ENCODE data around the gene FLT1. TPM values are rescaled to one million over a fixed set of nuclear protein-coding genes. Genes with fewer than 3 reads are reported as not detected.

The FLT1 gene
- polyA plus RNA-seq, 1 donor (not counting 4 experiments of a cell fraction or from before 2014, with no cell fraction given) = 0.01 TPM

GRCh38 chr13:28340272-28340793, 154.6 kb downstream of the FLT1 start:
- H3K27me3 ChIP-seq (ENCODE audit: control insufficient read depth, extremely low read depth, insufficient read depth, low read length) = no peaks in the 10 kb centered on the region
- H3K27ac ChIP-seq (ENCODE audit: control insufficient read depth, insufficient read depth, low read length) = no peak overlapping the region
- H3K4me2 ChIP-seq (ENCODE audit: control insufficient read depth, extremely low read depth, insufficient read depth, low read depth, low read length) = no peak overlapping the region
- no peaks in the 10 kb centered on the region for H3K9me3 ChIP-seq (ENCODE audit: control insufficient read depth, low read depth, low read length)
- no peak for TF ChIP-seq CTCF (optimal IDR thresholded peaks at IDR 0.05 in 1 of 3, IDR thresholded peaks at IDR 0.05 in 1 of 3, conservative IDR thresholded peaks at IDR 0.05 in 1 of 3; ENCODE audit: extremely low read depth in 1 of 3, insufficient read depth in 2 of 3, low read length in 3 of 3)
- TF ChIP-seq EZH2 (IDR thresholded peaks at IDR 0.05; ENCODE audit: low read length) = no peak
- FAIRE-seq (no peak), DNase-seq (ENCODE audit: low read depth, low spot score) (no peak)
- no peaks in the 10 kb centered on the region for H3K4me1 ChIP-seq (ENCODE audit: control insufficient read depth, extremely low read depth, insufficient read depth, low read length)
- H3K9me1 ChIP-seq (ENCODE audit: control insufficient read depth, extremely low read depth, insufficient read depth, low read length) = no peaks in the 10 kb centered on the region
- H4K20me1 ChIP-seq (ENCODE audit: control insufficient read depth, extremely low read depth, insufficient read depth, low read length) = no peaks in the 10 kb centered on the region
- H3K9ac ChIP-seq (ENCODE audit: control insufficient read depth, extremely low read depth, insufficient read depth, low read length) = no peak overlapping the region
- H3K4me3 ChIP-seq (ENCODE audit: control insufficient read depth in 2 of 3, extremely low read depth in 1 of 3, insufficient read depth in 2 of 3, low read depth in 1 of 3, low read length in 3 of 3) = no peak overlapping the region
- no peak overlapping the region for H2AFZ ChIP-seq (ENCODE audit: control insufficient read depth, low read length)
- H3K36me3 ChIP-seq (ENCODE audit: control insufficient read depth in 2 of 2, extremely low read depth in 1 of 2, insufficient read depth in 2 of 2, low read length in 2 of 2) = no peaks in the 10 kb centered on the region
- dilution Hi-C loops (cut with MboI; ENCODE audit: extremely low pct_ligation_motif_present, low sequenced_read_pairs) = no loop called here
- no peaks in the 10 kb centered on the region for H3K79me2 ChIP-seq (ENCODE audit: control insufficient read depth, insufficient read depth, low read length)

GRCh38 chr13:28339419-28339818, 155.5 kb downstream of the FLT1 start:
- Histone ChIP-seq H2AFZ (ENCODE audit: control insufficient read depth, low read length) (no peak overlapping the region), H3K9me3 (ENCODE audit: control insufficient read depth, low read depth, low read length) (no peaks in the 10 kb centered on the region), H3K27ac (ENCODE audit: control insufficient read depth, insufficient read depth, low read length) (no peak overlapping the region), H3K4me3 (ENCODE audit: control insufficient read depth in 2 of 3, extremely low read depth in 1 of 3, insufficient read depth in 2 of 3, low read depth in 1 of 3, low read length in 3 of 3) (no peak overlapping the region), H3K9ac (ENCODE audit: control insufficient read depth, extremely low read depth, insufficient read depth, low read length) (no peak overlapping the region), H3K79me2 (ENCODE audit: control insufficient read depth, insufficient read depth, low read length) (no peaks in the 10 kb centered on the region), H3K4me2 (ENCODE audit: control insufficient read depth, extremely low read depth, insufficient read depth, low read depth, low read length) (no peak overlapping the region), H4K20me1 (ENCODE audit: control insufficient read depth, extremely low read depth, insufficient read depth, low read length) (no peaks in the 10 kb centered on the region), H3K27me3 (ENCODE audit: control insufficient read depth, extremely low read depth, insufficient read depth, low read length) (no peaks in the 10 kb centered on the region), H3K9me1 (ENCODE audit: control insufficient read depth, extremely low read depth, insufficient read depth, low read length) (no peaks in the 10 kb centered on the region), H3K4me1 (ENCODE audit: control insufficient read depth, extremely low read depth, insufficient read depth, low read length) (no peaks in the 10 kb centered on the region), H3K36me3 (ENCODE audit: control insufficient read depth in 2 of 2, extremely low read depth in 1 of 2, insufficient read depth in 2 of 2, low read length in 2 of 2) (no peaks in the 10 kb centered on the region)
- DNase-seq (ENCODE audit: low read depth, low spot score) (no peak), FAIRE-seq (no peak)
- TF ChIP-seq CTCF (optimal IDR thresholded peaks at IDR 0.05 in 1 of 3, IDR thresholded peaks at IDR 0.05 in 1 of 3, conservative IDR thresholded peaks at IDR 0.05 in 1 of 3; ENCODE audit: extremely low read depth in 1 of 3, insufficient read depth in 2 of 3, low read length in 3 of 3) (no peak), EZH2 (IDR thresholded peaks at IDR 0.05; ENCODE audit: low read length) (no peak)
- dilution Hi-C loops (cut with MboI; ENCODE audit: extremely low pct_ligation_motif_present, low sequenced_read_pairs) = no loop called here
